ENCODE results near the gene DCST1.
A peak's percentile ranks its signal among the peaks of the same experiment; 100 is the strongest.

Gene DCST1

DNA sequence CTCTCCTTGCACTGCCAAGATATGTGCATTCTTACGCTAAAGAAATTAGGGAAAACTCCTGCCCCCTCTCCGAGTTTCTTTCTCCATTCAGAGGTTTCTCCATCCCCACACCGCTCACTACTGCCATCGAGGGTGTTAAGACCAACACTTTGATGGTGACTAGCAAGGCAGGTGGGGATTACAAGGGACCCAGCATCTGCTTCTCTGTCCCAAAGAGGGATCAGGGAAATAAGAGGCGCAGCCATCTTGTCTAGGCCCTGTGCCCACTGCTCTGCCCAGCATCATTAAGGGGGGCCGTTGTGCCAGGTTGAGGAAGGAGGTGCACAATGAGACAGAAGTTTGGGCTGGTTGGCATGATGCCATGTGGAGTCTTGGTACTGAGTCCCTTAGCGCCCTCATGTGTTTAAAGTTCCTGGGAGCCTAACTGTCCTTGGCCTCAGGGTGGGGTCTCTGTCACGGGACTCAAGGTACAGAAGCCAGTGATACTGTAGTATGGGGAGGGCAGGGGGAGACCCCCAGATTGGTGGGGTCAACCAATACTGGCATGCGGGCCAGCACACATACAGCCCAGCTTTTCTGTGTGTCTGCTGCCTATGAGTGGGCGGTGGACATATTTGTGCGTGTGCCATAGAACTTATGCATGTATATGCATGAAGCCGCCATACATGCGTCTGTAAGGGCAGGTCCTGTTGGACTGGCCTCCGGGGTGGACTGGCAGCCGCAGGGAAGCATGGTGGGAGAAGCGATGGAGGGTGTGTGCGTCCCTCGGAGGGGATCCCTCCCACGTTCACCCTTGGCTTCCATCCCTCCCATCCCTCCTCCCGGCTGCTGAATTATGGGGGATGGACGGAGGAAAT, 50.5 kb downstream of the DCST1 start:
- TF ChIP-seq, protein P1, sequence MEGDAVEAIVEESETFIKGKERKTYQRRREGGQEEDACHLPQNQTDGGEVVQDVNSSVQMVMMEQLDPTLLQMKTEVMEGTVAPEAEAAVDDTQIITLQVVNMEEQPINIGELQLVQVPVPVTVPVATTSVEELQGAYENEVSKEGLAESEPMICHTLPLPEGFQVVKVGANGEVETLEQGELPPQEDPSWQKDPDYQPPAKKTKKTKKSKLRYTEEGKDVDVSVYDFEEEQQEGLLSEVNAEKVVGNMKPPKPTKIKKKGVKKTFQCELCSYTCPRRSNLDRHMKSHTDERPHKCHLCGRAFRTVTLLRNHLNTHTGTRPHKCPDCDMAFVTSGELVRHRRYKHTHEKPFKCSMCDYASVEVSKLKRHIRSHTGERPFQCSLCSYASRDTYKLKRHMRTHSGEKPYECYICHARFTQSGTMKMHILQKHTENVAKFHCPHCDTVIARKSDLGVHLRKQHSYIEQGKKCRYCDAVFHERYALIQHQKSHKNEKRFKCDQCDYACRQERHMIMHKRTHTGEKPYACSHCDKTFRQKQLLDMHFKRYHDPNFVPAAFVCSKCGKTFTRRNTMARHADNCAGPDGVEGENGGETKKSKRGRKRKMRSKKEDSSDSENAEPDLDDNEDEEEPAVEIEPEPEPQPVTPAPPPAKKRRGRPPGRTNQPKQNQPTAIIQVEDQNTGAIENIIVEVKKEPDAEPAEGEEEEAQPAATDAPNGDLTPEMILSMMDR (IDR thresholded peaks at IDR 0.05; ENCODE audit: low read depth, low read length, missing control alignments), result no peak
- peak overlapping the region; percentile 63 for H3K4me3 ChIP-seq (replicated peaks; ENCODE audit: low read depth, low read length)
- no peak for DNase-seq (ENCODE audit: extremely low read depth, low read depth)

GRCh38 chr1:155084722-155085503, 51.3 kb downstream of the DCST1 start:
- H3K4me3 ChIP-seq (replicated peaks; ENCODE audit: low read depth, low read length), result peak overlapping the region; percentile 63
- peak; percentile 75 for DNase-seq (ENCODE audit: extremely low read depth, low read depth)
- TF ChIP-seq, protein P1 (IDR thresholded peaks at IDR 0.05; ENCODE audit: low read depth, low read length, missing control alignments), result peak; percentile 88

DNA sequence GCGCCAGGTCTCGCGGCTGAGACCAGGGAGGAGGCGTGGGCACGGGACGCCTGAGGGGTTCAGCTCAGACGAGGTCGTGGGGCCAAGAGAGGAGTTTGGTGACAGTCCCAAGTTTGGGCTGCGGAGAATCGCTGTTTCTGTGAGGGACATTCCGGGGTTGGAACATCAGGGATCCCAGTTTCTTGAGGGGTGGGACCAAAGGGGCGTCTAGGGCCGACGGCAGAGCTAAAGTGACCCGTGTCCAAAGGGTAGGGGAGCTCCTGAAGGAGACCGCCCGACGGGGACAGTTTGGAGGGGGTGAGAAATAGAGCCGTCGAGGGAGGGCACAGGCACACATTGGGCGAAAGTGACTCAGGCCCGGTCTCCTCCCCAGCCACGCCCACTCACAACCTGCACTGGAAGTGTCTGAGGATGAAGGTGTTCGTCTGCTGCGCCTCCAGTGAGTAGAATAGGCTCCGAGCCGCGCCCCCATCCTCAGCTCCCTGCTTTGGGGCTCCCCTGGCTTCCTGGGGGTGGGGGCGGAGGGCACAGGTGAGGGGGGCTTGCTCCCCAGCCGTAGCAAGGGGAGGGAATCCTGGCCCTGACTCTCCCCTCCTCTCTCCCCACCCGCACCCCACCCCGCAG, 52.0 kb downstream of the DCST1 start:
- peak overlapping the region; percentile 63 for H3K4me3 ChIP-seq (replicated peaks; ENCODE audit: low read depth, low read length)
- DNase-seq (ENCODE audit: extremely low read depth, low read depth), result no peak
- TF ChIP-seq, protein P1 (IDR thresholded peaks at IDR 0.05; ENCODE audit: low read depth, low read length, missing control alignments), result no peak

DNA sequence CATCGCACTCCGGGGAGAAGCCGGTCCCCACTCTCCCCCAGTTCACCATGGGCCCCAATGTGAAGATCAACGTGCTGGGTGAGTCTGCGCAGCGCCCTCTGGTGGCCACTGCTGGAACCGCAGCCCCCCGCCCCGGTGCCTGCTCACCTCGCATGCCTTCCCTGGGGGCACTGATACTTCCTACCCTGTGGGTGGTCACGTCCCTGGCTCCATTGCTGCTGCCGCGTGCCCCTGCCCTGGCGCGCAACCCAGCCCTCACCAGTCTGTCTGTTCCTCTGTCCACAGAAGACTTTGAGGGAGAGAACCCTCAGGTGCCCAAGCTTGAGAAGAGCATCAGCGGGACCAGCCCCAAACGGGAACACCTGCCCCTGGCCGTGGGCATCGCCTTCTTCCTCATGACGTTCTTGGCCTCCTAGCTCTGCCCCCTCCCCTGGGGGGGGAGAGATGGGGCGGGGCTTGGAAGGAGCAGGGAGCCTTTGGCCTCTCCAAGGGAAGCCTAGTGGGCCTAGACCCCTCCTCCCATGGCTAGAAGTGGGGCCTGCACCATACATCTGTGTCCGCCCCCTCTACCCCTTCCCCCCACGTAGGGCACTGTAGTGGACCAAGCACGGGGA, 52.6 kb downstream of the DCST1 start:
- no peak overlapping the region for H3K4me3 ChIP-seq (replicated peaks; ENCODE audit: low read depth, low read length)
- TF ChIP-seq, protein P1 (IDR thresholded peaks at IDR 0.05; ENCODE audit: low read depth, low read length, missing control alignments), result peak; percentile 90
- DNase-seq (ENCODE audit: extremely low read depth, low read depth), result no peak

DNA sequence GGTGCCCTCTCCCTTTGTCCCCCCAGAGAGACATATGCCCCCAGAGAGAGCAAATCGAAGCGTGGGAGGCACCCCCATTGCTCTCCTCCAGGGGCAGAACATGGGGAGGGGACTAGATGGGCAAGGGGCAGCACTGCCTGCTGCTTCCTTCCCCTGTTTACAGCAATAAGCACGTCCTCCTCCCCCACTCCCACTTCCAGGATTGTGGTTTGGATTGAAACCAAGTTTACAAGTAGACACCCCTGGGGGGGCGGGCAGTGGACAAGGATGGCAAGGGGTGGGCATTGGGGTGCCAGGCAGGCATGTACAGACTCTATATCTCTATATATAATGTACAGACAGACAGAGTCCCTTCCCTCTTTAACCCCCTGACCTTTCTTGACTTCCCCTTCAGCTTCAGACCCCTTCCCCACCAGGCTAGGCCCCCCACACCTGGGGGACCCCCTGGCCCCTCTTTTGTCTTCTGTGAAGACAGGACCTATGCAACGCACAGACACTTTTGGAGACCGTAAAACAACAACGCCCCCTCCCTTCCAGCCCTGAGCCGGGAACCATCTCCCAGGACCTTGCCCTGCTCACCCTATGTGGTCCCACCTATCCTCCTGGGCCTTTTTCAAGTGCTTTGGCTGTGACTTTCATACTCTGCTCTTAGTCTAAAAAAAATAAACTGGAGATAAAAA, 53.4 kb downstream of the DCST1 start:
- DNase-seq (ENCODE audit: extremely low read depth, low read depth), result no peak
- TF ChIP-seq, protein P1 (IDR thresholded peaks at IDR 0.05; ENCODE audit: low read depth, low read length, missing control alignments), result peak; percentile 7
- H3K4me3 ChIP-seq (replicated peaks; ENCODE audit: low read depth, low read length), result no peak overlapping the region

Measured in HFF-Myc (cell line).